Esophagus (tissue), 2 donors: ENCODE data around the gene PTGER4. TPM values are rescaled to one million over a fixed set of nuclear protein-coding genes. Genes with fewer than 3 reads are reported as not detected.
A peak's percentile ranks its signal among the peaks of the same experiment; 100 is the strongest.

Source experiments
- H3K27ac ChIP-seq, 2 donors: one replicate each; pipeline ENCODE4 v1.5.1; 2013; ENCODE audit warnings: low read depth in 2 of 2, mild to moderate bottlenecking in 2 of 2, inconsistent platforms in 1 of 2, low read length in 1 of 2, moderate library complexity in 1 of 2
- H3K27me3 ChIP-seq, 2 donors: one replicate each; pipeline ENCODE4 v1.6.1; 2013; ENCODE audit warnings: low read length in 2 of 2, control low read depth in 1 of 2, mild to moderate bottlenecking in 1 of 2; ENCODE audit not compliant: insufficient read depth in 2 of 2, control insufficient read depth in 1 of 2
- H3K36me3 ChIP-seq, 2 donors: one replicate each; pipeline ENCODE4 v1.6.1; 2013; ENCODE audit warnings: low read length in 1 of 2; ENCODE audit not compliant: control insufficient read depth in 2 of 2, insufficient read depth in 2 of 2
- H3K4me1 ChIP-seq, 2 donors: one replicate each; pipeline ENCODE4 v1.6.1; 2013; ENCODE audit warnings: low read length in 1 of 2; ENCODE audit not compliant: control insufficient read depth in 2 of 2, insufficient read depth in 2 of 2
- H3K4me3 ChIP-seq, 2 donors: one replicate each; pipeline ENCODE4 v1.5.1; 2013; ENCODE audit warnings: low read length in 2 of 2, mild to moderate bottlenecking in 2 of 2, low read depth in 1 of 2, moderate library complexity in 1 of 2
- H3K9me3 ChIP-seq, 2 donors: one replicate each; pipeline ENCODE4 v1.6.1; 2013; ENCODE audit warnings: mild to moderate bottlenecking in 2 of 2, low read depth in 1 of 2, low read length in 1 of 2, moderate library complexity in 1 of 2; ENCODE audit not compliant: control insufficient read depth in 2 of 2, insufficient read depth in 1 of 2
- WGBS, 2 donors: extraction: QIAGEN DNeasy Blood & Tissue Kit; methylation state at CpG; one replicate each; pipeline ENCODE4 v1.1.7; 2013; 5-methylcytosine and 5-hydroxymethylcytosine counted together
- polyA plus RNA-seq, 2 donors: library from polyadenylated mRNA; stranded (reverse); fragments of 200-250 nt; gene quantifications; one replicate each; pipeline ENCODE4 v1.2.3, GENCODE V29; 2013
- donor health status: healthy with polysubstance abuse.
- donor health status: Bipolar disorder and iron deficiency.

PTGER4 gene
- polyA plus RNA-seq, 2 donors: 1.2 to 1.4 TPM

DNA sequence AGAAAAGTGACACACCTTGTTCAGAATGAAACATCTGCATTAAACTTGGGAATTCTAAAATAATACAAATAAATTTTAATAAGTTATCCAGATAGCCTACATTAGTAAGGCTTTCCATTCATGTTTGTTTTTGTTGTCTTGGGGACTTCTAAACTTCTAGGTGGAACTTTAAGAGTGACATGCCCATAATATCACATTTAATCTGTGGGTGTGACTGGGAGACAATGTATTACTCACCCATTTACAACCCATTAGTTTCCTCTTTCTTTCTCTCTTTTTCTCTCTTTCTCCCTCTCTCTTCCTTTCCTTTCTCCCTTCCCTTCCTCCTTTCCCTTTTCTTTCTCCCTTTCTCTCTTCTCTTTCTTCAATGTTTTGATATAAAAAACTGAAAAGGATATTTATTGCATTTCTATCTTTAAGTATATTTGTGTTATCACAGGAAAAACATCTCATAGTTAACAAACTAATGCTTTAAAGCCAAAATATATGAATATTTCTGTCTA is 12.5 kb upstream of the PTGER4 start:
- Histone ChIP-seq H3K4me3 (no peak overlapping the region), H3K4me1 (no peaks in the 10 kb centered on the region), H3K9me3 (no peaks in the 10 kb centered on the region), H3K27me3 (no peaks in the 10 kb centered on the region), H3K27ac (no peak overlapping the region), H3K36me3 (no peaks in the 10 kb centered on the region)

DNA sequence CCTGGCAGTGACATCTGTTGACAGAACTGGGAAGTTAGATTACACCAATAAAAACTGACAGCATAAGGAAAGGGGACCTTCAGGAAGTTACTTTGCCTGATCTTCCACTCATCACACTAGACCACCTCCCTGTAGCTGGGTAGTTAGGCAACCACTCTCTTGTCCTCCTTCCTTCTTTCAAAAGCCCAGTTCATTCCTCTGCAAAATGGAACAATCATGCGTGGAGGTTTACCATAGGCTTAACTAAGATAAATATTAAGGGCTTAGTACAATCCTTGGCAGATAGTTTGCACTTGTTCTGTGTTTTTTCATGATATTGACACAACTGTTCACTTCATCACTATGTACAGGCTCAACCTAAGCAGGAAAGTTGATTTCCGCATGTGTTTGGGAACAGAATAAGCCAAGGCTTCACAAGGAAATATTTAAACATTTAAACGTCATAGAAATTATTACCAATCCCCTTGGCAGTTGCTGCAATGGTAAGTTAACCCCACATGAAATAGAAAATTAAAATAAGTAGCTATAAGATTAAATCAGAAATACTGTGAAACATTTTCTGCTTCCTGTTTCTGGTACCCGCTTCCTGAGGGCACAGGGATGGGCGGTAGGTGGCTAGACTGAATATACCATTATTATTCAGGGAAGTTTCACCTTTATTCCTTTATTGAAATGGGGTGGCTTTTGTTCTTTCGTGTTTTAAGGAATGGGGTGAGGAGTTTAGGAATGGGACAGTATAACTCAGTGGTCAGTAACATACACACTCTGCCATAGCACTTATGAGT is 9.9 kb upstream of the PTGER4 start:
- Histone ChIP-seq H3K4me1 (peaks cover 0 to 2% of the 10 kb centered on the region in 2 donors), H3K9me3 (no peaks in the 10 kb centered on the region), H3K4me3 (no peak overlapping the region), H3K27ac (no peak overlapping the region), H3K27me3 (no peaks in the 10 kb centered on the region), H3K36me3 (no peaks in the 10 kb centered on the region)
- 52 to 59% methylated on average over 6 of the region's 6 CpGs for WGBS, 2 donors

DNA sequence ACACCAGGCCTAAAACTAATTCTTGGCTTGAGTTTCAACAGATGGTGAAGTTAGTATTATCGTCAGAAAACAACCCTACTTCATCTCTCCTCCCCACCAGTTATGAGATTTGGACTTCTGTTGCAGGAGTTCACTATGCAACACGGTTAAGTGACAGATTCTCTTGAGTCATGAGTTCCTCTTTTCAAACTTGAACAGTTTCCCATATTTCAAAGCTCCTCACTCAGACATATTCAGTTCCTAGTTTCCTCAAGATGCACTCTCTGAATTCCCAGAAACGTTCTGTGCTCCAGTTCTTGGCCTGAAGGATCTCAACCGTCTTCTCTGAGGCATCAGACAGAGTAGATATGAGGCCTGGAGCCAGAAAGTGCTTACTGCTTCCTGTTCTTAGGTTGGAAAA is 7.3 kb upstream of the PTGER4 start:
- Histone ChIP-seq H3K9me3 (no peaks in the 10 kb centered on the region), H3K27ac (no peak overlapping the region), H3K36me3 (no peaks in the 10 kb centered on the region), H3K4me3 (no peak overlapping the region), H3K27me3 (no peaks in the 10 kb centered on the region), H3K4me1 (peaks cover 0 to 2% of the 10 kb centered on the region in 2 donors)
- WGBS, 2 donors: 61 to 71% methylated on average over 4 of the region's 4 CpGs

DNA sequence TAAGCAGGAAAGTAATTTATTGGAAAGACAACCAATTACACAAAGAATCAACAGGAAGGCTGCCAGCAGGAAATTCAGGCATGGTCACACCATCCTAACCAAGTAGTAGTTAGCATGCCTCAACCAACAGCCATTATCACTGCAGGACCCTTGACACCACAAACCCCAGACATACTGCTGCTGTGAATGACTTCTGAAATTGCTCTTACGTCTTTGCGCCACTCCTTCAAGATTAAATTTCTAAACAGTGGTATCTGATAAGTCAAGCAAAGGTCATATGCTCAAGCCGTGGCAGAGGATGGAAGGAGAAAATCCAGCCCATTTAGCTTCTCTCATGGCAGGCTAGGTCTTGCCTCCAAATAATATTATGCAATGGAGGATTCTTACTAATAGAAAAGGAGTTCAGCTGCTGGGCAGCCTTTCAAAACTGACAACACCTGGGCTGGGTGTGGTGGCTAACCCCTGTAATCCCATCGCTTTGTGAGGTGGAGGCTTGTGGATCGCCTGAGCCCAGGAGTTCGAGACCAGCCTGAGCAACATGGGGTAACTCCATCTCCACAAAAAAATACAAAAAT is 5.0 kb upstream of the PTGER4 start:
- Histone ChIP-seq H3K4me3 (no peak overlapping the region), H3K4me1 (peaks cover 0 to 2% of the 10 kb centered on the region in 2 donors), H3K36me3 (no peaks in the 10 kb centered on the region), H3K9me3 (no peaks in the 10 kb centered on the region), H3K27me3 (no peaks in the 10 kb centered on the region), H3K27ac (peak overlapping the region; percentile 64 to 71)
- 60 to 63% methylated on average over 6 of the region's 6 CpGs for WGBS, 2 donors

DNA sequence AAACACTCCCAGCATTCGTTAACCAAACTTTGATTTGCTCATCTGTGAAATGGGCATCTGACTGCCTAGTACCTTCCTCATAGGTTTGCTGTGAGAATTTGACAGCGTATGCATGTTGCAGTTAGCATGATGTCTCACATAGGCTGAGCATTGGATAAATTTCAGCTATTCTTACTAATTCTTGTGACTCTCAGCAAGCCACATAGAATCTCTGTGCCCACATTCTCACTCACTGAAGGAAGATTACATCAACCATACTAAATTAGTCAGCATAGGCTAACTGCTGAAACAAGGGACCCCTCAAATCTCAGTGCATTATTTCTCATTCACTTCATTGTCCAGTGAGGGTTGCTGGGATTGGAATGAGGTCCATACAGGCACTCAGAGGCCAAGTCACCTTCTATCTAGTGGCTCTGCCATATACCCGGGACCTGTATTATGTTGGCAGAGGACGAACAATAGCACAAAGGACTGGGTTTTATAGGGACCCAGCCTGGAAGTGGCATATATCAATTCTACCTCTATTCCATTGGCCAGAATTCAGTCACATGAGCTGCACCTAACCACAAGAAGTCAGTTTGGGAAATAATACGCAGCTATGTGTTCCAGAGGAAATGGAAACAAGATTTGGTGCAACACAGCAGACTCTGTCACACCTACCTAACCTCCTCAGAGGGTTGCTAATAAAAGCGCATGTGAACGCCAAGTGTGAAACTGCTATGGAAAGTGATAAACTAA is 4.2 kb upstream of the PTGER4 start:
- Histone ChIP-seq H3K4me1 (peaks cover 0 to 2% of the 10 kb centered on the region in 2 donors), H3K4me3 (no peak overlapping the region), H3K27ac (peak overlapping the region in 1 of 2 donors; percentile 61), H3K36me3 (no peaks in the 10 kb centered on the region), H3K9me3 (no peaks in the 10 kb centered on the region), H3K27me3 (no peaks in the 10 kb centered on the region)
- 83 to 87% methylated on average over 7 of the region's 7 CpGs for WGBS, 2 donors

DNA sequence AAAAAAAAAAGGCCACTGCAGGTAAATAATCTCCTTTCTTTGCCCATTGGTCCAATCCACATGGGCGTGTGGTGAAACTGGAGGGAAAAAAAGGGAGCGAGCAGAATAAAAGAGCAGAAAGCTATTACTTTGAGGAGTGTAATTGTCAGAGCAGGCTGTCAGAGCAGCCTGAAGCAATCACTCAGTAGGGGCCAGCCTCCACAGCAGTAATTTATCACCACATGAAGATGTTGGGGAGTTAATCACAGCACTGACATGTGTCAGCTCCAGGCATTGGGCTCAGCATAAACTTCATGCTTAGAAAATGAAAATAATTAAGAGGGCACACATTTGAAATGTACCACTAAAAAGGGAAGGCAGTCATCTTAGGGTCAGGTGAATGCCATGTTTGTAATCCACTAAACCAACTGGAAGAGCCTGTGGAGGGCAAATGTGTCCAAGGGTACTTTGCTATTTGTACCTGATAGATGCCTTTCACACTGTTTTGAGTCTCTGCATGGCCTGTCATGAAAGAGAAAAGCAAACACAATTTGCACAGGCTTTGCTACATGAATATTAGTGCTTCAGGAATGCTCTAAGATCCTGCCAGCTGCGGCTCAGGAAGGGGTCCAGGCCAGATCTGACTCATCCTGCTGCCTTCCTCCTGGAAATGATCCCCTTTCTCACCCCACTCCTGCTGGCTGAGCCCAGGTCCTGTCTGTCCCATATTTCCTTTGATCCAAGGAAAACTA is 2.9 kb upstream of the PTGER4 start:
- H3K4me3 ChIP-seq: no peak overlapping the region
- H3K4me1 ChIP-seq: peaks cover 4 to 14% of the 10 kb centered on the region in 2 donors
- H3K36me3 ChIP-seq: no peaks in the 10 kb centered on the region
- 37 to 50% methylated on average over 3 of the region's 3 CpGs for WGBS, 2 donors
- H3K9me3 ChIP-seq: no peaks in the 10 kb centered on the region
- H3K27me3 ChIP-seq: peaks cover 0 to 3% of the 10 kb centered on the region in 2 donors
- H3K27ac ChIP-seq: peak overlapping the region; percentile 50 to 85

DNA sequence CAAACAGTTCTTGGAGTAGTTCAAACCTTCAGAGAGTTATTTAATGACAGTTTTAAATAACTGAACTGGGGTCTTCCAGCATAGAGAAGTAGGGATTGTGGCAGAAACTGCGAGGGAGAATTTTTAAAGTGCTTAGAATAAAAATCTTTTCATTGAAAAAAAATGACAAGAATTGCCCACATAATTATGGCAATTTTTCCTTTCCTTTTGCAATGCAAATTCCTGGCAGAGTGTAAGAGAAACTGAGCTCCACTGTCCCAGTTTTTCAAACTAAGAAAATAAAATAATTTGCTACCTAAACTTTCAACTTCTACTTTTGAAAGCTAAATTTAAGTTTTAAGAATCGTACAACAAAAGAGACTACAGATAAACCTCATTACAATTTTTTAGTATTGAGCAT is 2.3 kb upstream of the PTGER4 start:
- Histone ChIP-seq H3K9me3 (no peaks in the 10 kb centered on the region), H3K4me3 (no peak overlapping the region), H3K27me3 (peaks cover 0 to 3% of the 10 kb centered on the region in 2 donors), H3K36me3 (no peaks in the 10 kb centered on the region), H3K4me1 (peaks cover 4 to 14% of the 10 kb centered on the region in 2 donors), H3K27ac (peak overlapping the region in 1 of 2 donors; percentile 29)
- WGBS, 2 donors: 54 to 57% methylated on average over 2 of the region's 2 CpGs

DNA sequence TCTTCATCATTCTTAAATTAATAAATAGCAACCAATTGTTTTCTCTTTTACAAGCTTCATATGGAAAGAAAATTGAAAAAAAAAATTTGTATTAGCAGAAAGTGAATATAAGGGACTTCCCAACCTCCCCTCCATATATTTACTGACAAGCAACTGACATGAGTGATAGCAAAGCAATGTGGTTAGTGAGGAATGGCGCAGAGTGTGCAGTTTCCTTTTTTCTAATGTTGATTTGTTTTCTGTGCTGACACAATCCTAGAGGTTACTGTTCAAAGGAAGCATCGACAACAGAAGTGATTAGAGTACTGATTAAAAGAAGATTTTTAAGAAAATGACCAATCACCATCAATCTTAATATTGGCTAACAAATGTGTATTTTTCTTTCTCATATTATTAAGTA is 1.7 kb upstream of the PTGER4 start:
- H3K36me3 ChIP-seq: no peaks in the 10 kb centered on the region
- no peaks in the 10 kb centered on the region for H3K9me3 ChIP-seq
- 23 to 43% methylated on average over 2 of the region's 2 CpGs for WGBS, 2 donors
- no peak overlapping the region for H3K4me3 ChIP-seq
- H3K27ac ChIP-seq: no peak overlapping the region
- H3K27me3 ChIP-seq: peaks cover 0 to 3% of the 10 kb centered on the region in 2 donors
- peaks cover 4 to 14% of the 10 kb centered on the region in 2 donors for H3K4me1 ChIP-seq

DNA sequence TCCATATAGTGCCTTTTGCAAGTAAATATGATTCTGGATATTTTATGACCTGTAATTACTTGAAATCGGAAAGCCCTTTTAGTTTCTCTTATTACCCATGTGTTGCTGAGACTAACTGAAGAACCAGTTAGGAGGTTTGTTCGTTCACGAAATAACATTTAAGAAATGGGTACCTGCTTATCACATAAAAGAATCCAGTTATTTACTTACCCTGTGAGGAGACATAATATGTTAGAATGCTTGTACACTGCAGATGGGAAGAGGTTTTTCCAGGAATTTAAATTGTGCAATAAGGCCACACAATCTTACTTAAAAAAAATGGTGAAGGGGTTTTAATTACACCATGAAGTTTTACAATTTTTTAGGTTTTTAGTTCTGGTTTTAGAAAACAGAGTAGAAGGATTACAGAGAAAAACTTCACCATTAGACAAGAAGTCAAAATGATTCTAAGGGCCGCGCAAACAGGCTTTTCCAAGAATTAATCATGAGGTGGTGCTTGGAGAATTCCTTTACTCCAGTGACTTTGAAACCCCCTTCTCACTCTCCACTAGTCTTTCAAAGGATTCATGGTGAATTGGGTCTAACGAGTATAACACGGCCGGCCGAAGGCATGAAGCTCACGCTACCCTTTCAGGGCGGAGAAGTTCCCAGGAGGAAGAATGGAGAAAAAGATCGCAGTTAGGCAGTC is 1.1 kb upstream of the PTGER4 start:
- WGBS, 2 donors: 6 to 13% methylated on average over 12 of the region's 12 CpGs
- Histone ChIP-seq H3K27ac (peak overlapping the region; percentile 98), H3K36me3 (no peaks in the 10 kb centered on the region), H3K27me3 (peaks cover 0 to 3% of the 10 kb centered on the region in 2 donors), H3K4me1 (peaks cover 4 to 14% of the 10 kb centered on the region in 2 donors), H3K9me3 (no peaks in the 10 kb centered on the region), H3K4me3 (peak overlapping the region; percentile 30 to 63)
